Measurements from ENCODE around the gene TGFBR3L.

TGFBR3L gene

GRCh38 chr19:7963566-7963965 lies 48.9 kb downstream of the TGFBR3L start:
- DNase-seq, result no peak

GRCh38 chr19:7965259-7965841 lies 50.7 kb downstream of the TGFBR3L start:
- no peak for DNase-seq

- no peak for DNase-seq
Observed at GRCh38 chr19:7965921-7966665, 51.5 kb downstream of the TGFBR3L start.

DNA sequence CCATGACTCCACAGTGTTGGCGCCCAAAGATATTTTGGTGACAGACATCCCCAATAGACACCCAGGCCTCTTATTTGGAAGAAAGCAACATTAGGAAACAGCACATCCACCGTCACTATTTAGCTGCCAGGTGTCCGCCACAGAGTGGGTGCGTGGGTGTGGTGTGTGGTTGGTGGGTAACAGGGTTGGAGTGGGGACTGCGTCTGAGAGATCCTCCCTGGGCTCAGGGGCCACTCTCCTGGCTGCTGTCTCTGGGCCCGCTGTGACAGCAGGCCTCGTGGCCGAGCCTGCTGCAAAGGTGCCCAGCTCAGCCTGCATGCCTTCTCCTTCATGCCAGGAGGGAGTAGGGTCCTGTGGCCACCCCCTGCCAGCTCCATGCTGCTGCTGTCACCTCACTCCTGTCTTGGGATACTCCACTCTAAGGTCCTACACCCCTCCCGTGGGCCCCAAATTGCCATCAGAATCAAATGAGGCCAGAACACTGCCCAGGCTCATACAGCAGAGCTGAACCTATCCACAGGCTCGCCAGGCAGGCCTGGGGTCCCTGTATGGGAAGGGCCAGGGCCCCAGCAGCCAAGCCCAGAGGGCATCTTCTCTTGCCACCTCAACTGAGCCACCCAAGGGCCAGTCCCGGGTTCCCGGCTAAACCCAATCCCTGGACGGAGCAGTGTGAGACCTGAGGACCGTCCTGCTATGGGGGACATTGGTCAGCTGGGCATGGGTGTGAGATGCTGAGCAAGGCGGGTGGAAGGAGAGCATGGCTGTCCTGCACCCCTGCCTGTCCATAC lies 53.6 kb downstream of the TGFBR3L start:
- no peak for DNase-seq

All from activated CD4-positive, alpha-beta T cell treated with anti-CD3 and anti-CD28 coated beads for 4 hours (primary cell).